HPDE6-E6E7 (cell line): ENCODE data around the gene LRPPRC.
"Not testable (repeated sequence)": the region's sequence is repeated elsewhere in the genome, so short reads cannot be mapped to it uniquely, and the experiment has no call there.

Experiments used
- DNase-seq: peaks from one replicate; pipeline ENCODE4 v3.0.0; 2011; ENCODE audit warnings: missing footprints; ENCODE audit errors: extremely low spot score

Gene LRPPRC

DNA sequence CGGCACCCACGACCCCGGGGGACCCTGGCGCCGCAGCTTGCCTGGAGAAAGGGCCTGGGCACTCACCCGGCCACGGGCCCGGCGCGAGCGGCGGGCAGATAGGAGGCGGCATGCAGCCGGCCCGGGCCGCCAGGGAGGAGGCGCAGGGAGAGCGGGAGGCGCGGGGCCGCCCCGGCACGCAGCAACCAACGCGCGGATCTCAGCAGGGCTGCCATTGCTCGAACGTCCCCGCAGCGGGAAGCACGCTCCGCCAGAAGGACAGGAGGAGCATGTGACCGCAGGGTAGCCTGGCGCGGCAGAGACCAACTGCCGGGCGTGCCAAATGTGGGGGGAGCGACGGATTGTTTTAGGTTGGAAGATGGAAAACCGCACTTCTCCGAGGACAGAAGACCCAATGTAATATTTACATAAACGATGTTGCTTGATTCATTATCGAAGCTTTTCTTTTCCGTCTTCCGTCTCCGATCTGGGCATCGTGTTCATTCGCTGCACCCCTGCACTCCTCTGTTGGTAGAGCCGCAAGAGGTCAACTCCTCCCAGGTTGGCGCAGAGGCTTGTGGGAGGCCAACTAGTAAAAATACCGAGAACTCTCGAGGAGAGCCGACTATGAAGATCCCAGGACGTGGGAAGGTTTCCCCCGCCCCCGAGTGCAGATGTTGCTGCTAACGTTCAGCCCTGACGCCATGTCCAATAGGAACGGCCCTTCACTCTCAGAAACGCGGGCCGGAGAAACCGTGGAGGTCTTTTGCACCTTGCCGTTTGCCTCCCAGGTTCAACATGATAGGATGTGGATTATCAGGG, at the start of gene LRPPRC:
Gene LRPPRC (minus strand): TSS at position 257 of the 801 bp plus-strand sequence. CDS start 42 bp downstream, at position 215.
- peak; percentile 97 for DNase-seq

DNA sequence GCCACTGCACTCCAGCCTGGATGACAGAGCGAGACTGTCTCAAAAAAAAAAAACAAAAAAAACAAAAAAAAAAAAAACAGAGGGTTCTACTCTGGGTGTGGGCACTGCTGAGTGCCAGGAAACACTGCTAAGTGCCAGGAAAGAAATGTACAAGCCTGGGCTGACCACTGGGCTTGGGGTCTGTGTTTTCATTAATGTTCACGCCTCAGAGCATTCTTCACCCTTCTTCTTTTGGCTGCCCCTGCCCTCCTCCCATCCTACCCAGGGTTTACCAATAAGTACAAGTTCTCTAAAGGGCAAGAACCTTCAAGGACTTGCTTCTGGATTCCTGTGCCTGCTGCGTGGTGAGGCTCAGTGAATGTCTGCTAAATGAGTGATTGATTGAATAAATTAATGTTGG, 49.3 kb upstream of the LRPPRC start:
- no peak for DNase-seq

DNA sequence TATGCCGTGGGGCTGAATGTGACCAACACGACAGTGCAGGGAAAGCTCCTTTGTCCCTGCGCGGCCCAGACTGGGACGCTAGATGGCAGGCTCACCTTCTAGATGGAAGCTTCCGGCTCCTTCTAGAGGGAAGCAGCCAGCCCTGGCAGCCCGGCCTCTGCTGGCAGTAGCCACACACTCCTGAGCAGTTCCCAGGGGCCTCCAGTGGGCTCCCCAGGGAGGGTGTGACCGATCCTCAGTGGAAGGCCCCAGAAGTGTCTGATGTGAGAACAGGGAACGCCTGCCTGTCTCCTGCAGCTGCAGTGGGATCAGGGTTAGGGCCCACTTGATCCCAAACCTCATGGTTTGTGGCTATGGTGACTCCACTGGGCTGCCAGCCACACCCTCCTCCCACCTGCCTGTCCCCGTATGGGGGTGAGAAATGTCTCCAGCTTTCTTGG, 48.5 kb upstream of the LRPPRC start:
- DNase-seq = peak; percentile 81

DNA sequence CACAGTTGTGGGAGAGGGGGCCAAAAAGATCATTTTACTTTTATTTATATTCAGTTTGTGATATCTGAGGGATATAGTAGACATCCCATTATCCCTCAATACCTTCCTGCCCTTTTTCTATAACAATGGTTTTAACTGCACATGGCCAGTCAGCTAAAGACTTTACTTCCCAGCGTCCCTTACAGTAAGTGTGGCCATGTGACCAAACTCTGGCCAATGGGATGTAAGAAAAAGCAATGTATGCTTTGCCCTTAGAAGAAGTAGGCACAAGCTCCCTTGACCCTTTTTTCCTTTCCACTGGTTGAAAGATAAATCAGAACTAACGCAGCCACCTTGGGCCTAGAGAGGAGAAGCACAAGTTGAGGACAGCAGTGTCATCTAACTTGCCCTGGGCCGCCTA, 44.6 kb upstream of the LRPPRC start:
- DNase-seq = no peak

DNA sequence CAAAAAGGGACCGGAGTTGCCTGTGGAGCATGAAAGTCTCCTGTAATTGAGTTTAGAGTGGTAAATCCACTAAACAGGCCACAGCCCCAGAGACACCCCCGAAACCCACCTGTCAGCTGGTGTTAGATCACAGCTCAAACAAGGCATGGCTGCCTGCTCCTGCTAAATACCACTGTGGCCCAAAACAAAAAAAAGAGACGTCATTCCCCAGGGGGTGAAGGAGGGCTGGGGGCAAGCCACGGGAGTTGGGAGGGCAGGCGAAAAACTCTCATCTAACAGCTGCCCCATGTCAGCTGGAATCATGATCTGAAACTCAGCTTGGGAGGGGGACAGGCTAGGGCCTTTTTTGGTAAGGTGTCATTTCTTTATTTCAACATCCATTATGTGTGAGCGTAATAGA, 42.5 kb upstream of the LRPPRC start:
- no peak for DNase-seq

DNA sequence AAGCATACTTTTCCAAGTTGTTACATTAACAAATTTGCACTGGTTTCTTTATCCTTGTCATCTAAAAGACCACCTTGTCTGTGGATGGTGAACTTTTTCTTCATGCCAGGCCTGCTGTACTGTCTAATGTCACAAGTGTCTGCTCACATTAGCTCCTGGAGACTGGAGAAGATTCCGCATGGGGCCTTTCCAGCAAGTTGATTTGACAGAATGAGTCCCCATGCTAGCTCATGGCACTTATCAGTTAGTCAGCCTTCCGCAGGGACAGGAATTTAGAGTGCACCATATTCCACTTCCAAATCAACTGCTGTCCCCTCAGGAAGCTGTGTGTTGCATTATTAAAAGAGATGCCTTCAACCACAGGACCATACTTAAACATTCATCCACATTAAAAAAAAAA, 41.4 kb upstream of the LRPPRC start:
- no peak for DNase-seq

DNA sequence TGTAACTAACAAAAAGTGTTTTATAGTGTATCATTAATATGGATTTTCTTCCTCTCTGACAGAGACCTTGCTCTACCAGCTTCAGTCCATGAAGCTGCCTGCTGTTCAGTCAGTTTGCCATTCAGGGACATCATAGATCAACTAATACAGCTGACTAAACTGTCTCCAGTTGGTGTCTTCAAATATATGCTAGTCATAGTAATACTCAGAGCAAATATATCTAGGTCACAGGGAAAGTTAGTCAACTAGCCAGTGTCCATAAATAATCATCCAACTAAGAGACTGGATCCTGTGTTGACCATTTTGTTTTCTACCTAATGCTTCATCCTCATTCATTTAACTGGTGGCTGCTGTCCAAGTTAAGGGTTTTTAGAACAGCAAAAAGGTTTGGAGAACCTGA, 38.2 kb upstream of the LRPPRC start:
- DNase-seq = no peak

DNA sequence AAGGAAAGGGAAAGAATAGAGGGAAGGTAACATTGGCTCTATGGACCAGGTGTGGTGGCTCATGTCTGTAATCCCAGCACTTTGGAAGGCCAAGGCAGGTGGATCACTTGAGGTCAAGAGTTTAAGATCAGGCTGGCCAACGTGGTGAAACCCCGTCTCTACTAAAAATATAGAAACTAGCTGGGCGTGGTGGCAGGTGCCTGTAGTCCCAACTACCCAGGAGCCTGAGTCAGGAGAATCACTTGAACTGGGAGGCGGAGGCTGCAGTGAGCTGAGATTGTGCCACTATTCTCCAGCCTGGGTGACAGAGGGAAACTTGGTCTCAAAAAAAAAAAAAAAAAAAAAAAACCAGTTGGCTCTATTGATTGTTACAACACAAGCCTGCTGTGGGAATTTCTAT, 31.3 kb upstream of the LRPPRC start:
- DNase-seq = not testable (repeated sequence)

DNA sequence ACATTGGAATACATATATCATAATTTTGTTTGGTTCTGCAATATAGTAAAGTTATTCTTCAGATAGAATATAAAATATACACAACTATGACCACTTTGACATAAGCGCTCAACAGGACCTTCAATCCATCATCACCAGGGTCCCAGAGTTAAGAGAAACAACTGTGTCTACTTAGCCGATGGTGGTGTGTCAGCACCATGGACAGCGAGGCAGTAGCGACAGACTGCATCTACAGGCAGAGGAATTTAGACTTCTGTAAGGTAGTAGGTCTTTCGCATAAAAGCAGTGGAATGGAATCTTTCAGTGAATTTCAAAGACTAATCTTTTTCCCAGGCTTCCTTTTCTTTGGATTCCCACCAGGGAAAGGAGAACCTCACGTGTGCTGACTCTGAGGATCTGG, 20.5 kb upstream of the LRPPRC start:
- DNase-seq = no peak

DNA sequence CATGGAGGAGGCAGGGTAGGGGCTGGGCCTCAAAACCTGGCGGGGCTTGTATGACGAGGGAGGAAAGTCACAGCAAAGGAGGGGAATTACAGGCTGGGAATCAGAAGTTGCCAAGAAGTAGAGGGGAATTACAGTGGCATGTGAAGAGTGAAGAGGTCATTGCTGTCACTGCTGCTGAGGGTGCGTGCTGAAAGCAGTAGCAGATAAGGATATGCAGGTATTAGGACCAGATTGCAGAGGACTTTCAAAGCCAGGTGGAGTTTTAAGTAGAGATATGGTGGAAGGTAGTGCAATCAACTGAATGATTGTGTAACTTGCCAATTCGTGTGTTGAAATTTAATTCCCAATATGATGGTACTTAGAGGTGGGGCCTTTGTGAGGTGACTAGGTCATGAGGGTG, 19.4 kb upstream of the LRPPRC start:
- DNase-seq = no peak

DNA sequence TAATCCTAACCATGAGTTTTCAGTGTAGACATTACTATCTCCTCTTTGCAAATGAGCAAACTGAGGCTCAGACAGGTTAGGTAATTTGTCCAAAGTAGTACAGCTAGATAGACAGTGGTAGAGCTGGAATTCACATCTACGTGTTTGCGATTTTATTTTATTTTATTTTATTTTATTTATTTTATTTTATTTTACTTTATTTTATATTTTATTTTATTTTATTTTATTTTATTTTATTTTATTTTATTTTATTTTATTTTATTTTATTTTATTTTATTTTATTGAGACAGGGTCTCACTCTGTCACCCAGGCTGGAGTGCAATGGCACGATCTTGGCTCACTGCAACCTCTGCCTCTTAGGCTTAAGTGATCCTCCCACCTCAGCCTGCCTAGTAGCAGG, 17.4 kb upstream of the LRPPRC start:
- DNase-seq = not testable (repeated sequence)

DNA sequence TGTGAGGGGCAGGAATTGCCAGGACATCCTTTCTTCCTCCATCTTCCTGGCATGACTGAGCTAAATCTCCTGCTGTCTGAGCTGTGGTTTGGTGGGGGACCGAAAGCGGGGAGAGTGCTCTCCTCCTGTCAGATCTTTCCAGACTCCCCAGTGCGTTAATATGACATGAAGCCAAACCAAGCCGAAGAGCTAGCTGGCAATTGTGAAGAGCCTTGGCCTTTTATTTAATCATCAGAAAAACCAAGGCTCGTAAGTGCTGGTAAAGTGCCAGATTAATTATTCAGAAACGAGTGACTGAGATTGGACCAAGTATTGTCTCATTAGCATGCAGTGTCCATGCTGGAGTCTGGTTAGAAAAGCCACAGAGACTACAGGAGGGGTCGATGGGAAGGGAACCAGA, 14.5 kb upstream of the LRPPRC start:
- no peak for DNase-seq

DNA sequence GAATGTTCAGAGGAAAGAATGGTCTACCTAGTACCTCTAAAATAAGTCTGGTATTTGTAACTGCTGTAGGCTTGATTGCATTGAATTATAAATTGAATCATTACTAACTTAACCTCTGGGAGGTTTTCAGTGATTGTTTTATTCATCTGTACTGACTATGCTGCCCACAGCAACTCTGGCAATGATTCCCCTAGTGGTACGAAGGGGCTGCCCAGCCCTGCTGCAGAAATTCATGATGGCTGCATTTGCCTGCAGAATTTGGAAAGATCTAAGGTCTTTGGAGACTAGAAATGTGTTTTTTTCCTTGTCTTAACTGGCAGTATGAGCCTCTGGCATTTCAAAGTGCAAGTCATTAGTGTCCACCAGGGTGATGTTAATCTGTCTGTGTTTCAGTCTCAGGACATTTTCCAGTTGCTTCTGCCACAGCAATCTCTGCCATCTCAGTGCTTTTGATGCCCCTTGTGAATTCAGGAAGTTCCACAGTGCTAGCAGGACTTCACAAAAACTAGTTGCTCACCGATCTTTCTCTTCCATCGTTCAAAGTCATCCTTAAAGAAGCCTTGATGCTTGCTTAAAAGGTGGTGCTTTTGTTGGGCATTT, 13.4 kb upstream of the LRPPRC start:
- DNase-seq = no peak

DNA sequence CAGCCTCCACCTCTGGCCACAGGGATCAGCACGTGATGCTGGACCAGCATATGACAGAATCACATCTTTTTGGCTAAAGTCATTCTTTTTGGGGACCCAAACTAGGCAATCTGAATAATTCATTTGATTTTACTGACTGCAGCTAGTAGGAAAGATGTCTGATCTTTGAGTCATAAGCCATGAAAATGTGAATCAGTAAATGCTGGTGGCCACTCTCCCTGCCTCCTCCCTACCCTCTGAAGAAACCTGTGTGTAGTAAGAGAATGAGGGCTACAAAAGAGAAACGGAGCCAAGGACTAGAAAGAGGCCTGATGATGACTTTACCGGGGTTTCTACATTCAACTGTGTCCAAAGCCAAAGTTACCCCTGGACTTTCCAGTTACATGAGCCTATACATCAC, 10.1 kb upstream of the LRPPRC start:
- no peak for DNase-seq

DNA sequence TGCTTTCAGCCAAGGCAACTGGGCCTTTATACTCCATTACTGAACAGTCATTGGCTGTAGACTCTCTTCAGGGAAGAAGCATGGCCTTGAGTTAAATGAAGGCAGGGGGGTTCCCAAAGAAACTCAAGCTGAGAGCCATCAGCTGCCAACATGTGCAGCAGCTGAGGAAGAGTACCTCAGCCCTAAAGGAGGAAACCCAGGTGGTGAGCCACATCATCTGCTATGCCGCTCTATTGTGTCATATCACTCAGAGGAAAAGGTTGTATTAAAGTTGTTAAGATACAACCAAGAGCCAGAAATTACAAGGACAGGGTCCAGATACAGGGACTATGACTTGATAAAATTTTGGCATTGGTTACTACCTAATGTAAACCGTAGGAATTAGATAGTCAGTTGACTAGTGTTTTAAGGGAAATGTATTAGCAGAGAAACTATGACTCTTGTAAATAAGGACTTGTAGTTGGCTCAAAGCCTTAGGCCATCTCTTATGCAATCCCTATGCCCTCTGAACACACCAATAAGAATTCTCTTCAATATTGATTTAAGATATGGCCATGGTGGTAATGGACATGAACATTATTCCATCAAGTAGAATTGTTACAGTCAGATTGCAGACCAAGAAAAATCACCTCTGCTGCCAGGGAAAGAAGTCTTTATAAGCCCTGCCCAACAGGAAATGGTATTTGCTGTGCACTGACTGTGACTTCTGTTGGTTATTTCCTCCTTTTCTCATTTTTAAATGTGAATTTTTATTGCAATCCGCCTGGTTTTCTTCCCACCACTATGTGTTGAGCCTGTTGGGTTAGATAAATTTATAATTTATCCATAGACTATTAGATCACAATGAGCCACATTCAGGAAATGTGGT, 9.2 kb upstream of the LRPPRC start:
- DNase-seq = no peak

DNA sequence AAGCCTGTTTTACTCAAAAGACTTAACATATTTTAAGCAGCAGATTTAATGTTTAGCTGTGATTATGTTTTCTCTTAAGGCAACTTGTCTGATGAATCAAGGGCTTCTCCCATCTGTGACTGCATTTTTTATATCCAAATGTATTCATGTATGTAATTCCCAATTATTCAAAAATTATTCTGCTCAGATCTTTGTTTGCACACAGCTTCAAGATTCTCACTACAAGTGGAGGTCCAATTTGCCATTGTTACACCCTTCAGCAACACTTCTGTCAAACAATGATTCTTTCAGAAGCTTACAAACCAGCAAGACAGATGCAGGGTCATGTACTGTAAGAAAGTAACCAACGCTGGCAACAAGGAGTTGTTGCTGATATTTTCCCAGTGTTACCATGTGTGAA, 5.9 kb upstream of the LRPPRC start:
- DNase-seq = no peak

DNA sequence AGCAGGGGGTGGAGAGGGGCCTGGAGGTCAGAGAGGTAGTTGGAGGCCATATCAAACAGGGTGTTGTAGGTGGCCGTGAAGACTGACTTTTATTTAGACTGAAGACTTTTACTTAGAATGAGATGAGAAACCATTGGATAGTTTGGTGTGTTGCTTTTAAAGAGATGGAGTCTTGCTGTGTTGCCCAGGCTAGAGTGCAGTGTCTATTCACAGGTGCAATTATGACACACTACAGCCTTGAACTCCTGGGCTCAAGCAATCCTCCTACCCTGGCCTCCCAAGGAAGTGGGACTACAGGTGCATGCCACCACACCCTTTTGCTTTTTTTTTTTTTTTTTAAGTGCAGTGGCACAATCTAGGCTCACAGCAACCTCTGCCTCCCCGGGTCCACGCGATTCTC, 2.5 kb upstream of the LRPPRC start:
- no peak for DNase-seq

DNA sequence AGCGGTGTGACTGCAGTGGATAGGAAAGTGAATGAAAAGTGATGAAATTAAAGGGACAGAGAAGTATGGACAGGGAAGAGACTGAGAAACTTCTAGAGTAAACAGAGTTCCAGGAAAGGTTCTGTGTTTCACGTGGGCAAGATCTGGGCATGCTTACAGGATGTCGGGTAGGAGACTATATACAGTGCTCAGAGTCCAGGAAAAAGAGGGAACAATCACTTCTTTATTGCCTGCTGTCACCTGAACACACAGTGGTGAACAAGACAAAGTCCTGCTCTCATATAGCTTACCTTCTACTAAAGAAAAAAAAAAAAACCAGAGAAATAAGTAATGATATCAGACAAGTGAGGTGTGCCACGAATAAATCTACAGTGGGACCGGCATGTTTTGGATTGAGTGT, 2.4 kb downstream of the LRPPRC start:
- DNase-seq = no peak

DNA sequence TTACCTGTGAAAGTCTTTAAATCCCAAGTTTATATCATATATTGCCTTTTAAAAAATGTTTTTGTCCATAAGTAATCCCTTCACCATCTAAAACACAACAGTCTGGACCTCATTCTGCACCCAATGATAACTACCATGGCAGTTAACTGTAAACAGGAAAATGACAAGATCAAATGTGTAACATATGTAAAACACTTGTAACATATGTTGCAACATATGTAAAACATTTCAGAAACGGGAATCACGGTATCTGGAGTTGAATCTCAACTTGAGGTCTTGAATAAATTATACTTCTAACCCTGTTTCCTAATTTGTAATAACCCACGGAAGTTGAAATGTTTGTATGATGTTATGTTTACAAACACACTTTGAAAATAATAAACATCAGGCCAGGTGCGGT, 6.2 kb downstream of the LRPPRC start:
- DNase-seq = no peak

DNA sequence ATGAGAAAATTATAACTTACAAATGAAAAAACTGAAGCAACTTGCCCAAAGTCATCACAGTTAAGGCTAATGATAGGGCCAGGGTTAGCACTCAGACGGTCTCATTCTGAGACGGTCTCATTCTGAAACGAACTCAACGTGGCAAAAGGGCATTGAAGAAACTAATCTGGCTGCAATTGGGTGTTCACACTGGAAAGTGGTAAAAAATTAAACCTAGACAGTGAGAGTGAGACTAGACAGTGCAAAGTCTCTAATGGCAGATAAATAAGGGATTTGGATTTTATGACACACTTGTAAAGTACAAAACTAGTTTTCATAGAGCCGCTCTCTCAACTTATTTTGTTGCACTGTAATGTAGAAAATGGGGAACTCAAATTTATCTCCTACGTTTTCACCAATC, 9.2 kb downstream of the LRPPRC start:
- no peak for DNase-seq

DNA sequence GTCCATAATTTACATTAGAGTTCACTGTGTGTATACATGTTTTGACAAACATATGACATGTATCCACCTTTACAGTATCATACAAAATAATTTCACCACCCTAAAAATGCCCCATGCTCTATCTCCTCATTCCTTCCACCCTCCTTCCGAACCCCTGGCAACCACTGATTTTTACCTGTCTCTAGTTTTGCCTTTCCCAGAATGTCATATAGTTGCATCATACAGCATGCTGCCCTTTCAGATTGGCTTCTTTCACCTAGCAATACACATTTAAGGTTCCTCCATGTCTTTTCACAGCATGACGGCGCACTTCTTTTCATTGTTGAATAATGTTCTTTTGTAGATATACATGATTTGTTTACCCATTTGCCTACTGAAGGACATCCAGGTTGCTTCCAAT, 10.4 kb downstream of the LRPPRC start:
- DNase-seq = no peak

DNA sequence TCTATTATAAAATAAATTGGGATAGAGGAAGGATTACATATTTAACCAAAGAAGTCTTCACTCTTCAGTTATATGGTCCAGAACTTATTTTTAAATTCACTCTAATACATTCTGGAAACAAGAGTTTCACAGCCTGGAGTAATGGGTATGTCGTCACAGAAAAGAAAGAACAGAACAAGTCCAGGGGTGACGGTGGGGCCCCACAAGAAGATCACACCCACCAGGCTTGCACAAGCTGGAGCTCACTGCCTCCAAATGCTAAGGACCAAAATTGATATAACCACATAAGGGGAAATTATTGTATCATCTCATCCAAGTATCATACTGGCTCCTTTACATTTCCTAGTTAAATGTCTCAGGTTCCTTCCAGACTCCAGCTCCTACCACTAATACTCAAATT, 11.3 kb downstream of the LRPPRC start:
- no peak for DNase-seq

DNA sequence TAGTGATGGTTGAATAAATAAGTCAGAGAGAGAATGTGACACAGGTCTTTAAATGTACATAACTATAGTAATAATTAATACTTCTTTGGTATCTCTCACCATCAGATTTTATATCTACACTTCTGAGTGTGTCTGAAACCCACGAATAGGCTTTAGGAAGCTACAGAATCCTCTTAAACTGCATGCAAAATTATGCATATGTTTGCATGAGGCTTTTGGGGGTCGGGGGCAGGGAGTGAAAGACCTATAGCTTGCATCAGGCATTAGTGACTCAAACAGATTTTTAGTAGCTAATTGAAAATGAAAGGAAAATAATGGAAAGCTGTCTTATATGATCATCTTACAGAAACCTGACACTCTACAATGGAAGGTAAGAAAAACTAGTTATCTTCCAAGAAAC, 14.9 kb downstream of the LRPPRC start:
- DNase-seq = no peak
